ENCODE data around the gene IGFBP4.
A peak's percentile ranks its signal among the peaks of the same experiment; 100 is the strongest.
"Not testable (repeated sequence)": the region's sequence is repeated elsewhere in the genome, so short reads cannot be mapped to it uniquely, and the experiment has no call there.

The IGFBP4 gene

DNA sequence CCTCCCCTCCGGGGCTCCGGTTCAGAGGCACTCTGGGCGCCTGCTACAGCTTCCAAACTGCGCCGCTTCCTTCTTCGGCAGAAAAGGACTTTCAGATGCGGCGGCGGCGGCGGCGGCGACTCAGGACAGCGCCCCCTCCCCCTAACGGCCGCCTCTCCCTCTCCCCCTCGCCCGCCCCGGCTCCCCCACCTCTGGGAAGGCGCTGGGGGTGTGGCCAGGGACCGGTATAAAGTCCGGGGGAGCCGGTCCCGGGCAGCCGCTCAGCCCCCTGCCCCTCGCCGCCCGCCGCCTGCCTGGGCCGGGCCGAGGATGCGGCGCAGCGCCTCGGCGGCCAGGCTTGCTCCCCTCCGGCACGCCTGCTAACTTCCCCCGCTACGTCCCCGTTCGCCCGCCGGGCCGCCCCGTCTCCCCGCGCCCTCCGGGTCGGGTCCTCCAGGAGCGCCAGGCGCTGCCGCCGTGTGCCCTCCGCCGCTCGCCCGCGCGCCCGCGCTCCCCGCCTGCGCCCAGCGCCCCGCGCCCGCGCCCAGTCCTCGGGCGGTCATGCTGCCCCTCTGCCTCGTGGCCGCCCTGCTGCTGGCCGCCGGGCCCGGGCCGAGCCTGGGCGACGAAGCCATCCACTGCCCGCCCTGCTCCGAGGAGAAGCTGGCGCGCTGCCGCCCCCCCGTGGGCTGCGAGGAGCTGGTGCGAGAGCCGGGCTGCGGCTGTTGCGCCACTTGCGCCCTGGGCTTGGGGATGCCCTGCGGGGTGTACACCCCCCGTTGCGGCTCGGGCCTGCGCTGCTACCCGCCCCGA, at the start of gene IGFBP4:
Gene IGFBP4 (plus strand): TSS at position 255 of the 792 bp plus-strand sequence. CDS start 286 bp downstream, at position 541.
- DNase-seq = peak; percentile 32 to 52 (median 38)

DNA sequence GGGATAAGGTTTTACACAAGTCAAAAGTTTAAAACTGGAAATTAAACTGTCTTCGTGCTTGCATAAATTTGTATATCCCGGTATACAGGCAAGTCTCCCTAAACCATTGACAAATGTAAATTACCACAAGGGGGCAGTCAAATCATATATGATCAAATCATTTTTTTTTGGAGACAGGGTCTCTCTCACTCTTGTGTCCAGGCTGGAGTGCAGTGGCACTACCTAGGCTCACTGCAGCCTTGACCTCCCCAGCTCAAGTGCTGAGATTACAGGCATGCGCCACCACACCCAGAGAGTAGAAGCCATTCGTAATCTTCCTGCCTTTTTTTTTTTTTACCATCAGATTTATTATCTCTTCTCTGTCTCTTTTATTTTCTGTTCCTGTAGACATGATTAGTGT, 44.1 kb upstream of the IGFBP4 start:
- no peak for DNase-seq

DNA sequence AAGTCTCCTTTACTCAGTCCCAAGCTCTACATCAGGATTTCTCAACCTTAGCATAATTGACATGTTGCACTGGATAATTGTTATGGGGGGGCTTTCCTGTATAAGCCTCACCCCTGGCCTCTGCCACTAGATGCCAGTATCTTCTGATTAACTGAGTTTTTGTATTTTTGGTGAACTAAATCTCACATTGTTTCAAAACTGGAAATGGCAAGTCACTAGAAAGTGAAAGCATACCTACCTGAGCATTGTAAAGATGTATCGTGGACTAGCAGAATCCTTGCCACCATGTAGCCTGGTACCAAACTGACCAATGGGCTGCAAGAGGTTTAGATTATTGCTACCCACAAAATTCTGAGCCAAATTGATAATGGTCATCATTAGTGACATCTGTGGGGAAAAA, 40.6 kb upstream of the IGFBP4 start:
- no peak for DNase-seq

DNA sequence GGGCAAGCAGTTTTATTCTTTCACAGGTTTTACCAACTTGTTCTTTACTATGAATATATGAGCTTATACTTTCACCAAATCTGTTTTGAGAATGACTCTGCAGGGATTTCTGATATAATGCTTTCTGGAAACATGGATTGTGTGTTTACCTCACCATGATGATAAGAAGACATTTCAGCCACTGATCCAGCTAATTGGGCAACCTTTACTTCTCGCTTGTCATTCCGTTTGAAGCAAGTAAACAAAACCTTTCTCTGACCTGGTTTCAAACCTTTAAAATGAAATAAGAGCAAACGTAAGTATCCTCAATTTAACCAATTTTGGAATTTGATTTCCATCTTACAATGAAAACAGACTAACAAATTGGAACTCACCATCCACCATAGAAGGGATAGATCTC, 39.2 kb upstream of the IGFBP4 start:
- no peak for DNase-seq

DNA sequence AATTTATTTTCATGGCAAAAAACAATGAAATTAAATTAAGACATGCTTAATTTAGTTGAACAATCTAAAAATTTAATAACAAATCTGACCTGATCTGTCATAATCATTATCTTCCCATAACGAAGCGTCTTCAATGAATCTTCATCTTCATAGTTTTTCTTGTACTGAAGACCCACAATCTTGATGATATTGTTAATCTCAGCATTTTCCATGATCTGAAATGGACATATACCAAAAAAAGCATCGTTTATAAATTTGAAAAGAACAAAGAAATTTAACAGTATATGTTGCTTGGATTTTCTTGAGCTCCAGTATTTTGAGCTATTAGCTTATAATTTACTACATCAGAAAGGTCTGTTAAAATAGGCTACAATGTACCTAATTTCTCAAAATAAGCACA, 35.8 kb upstream of the IGFBP4 start:
- no peak for DNase-seq

DNA sequence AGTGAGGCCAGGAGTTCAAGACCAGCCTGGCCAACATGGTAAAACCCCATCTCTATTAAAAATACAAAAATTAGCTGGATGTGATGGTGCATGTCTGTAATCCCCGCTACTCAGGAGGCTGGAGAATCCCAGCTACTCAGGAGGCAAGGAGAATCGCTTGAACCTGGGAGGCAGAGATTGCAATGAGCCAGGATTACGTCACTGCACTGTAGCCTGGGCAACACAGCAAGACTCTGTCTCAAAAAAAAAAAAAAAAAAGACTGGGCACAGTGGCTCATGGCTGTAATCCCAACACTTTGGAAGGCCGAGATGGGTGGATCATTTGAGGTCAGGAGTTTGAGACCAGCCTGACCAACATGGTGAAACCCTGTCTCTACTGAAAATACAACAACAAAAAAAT, 33.7 kb upstream of the IGFBP4 start:
- DNase-seq = not testable (repeated sequence)

DNA sequence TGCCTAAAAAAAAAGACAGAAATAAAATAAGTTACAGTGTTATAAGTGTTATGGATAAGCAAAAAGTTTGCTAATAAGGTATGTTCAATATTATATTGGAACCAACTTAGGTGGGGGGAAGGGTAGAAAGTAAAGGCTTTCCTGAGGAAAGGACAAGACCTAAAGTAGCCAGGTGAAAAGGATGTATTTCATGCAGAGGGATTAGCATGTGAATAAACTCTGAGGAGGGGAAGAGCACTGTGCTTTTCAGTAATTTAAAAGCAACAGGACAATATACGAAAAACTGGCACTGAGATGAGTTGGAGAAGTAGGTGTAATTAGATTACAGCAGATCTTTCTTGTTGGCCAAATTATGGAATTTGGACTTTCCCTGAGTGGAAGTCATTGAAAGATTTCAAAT, 33.2 kb upstream of the IGFBP4 start:
- DNase-seq = no peak

DNA sequence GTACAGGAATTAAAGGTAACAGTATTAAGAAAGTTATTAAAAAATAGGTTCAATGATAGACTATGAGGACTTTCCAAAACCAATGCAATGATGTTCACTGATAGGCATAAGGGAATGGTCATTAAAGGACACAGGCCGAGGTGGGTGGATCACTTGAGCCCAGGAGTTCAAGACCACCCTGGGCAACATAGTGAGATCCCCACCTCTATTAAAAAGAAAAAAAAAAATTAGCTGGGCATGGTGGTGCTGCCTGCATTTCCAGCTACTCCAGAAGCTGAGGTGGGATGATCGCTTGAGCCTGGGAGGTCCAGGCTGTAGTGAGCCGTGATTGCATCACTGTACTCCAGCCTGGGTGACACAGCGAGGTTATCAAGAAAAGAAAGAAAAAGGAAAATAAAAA, 31.4 kb upstream of the IGFBP4 start:
- DNase-seq = no peak

DNA sequence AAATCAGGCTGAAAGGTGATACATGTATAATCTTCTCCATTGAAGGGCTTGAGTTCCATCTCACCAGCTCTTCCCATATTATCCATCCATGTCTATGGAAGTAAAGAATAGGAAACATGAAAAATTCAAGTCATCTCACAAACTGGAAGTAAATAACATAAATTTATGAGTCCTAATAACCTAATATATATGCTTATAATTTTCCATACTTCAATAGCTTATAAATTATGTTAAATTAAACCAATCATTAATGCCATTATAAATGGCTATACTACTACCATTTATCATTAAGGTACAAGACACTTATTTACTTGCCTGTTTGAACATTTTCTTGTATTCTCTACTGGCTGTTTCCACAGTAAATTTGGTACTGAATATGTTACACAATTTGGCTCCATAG, 30.4 kb upstream of the IGFBP4 start:
- no peak for DNase-seq

DNA sequence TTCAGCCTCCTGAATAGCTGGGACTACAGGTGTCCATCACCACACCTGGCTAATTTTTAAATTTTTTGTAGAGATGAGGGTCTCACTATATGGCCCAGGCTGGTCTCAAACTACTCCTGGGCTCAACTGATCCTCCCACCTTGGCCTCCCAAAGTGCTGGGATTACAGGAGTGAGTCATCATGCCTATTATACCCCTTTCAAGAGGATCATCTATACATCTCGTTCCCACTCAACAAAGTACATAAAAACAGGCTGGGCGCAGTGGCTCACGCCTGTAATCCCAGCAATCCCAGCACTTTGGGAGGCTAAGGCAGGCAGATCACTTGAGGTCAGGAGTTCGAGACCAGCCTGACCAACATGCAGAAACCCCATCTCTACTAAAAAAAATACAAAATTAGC, 28.9 kb upstream of the IGFBP4 start:
- not testable (repeated sequence) for DNase-seq

DNA sequence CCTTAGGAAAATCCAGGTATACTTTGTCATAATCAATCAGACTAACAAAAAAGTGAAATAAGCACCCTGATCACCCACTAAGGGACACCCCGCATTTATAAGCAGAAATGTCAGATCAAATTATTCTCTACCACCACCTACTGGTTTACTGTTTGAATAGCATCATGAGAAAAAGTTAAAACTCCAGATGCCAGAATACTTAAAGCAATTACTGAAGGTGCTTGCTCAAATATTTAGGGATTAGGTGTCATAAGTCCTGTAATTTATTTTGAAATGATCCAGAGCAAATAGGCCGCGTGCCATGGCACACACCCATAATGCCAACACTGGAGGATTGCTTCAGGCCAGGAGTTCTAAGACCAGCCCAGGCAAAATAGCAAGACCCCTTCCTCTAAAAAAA, 27.9 kb upstream of the IGFBP4 start:
- no peak for DNase-seq

DNA sequence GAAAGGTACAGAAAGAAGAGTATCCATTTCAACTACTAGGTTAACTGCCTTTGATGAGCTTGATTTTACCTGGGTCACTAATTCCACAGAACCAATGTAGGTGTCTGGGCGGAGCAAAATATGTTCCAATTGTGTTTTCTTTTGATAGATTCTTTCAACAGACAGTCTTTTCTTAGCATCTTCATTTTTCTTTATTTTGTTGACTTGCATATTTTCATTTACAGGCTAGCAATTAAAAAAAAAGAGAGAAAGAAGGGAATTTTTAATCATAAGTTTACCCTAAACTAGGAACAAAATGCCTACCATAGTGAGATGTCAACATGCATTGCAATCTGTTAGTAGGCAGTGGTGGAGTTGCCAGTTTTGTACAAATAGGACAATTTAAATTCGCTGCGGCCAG, 26.6 kb upstream of the IGFBP4 start:
- no peak for DNase-seq

DNA sequence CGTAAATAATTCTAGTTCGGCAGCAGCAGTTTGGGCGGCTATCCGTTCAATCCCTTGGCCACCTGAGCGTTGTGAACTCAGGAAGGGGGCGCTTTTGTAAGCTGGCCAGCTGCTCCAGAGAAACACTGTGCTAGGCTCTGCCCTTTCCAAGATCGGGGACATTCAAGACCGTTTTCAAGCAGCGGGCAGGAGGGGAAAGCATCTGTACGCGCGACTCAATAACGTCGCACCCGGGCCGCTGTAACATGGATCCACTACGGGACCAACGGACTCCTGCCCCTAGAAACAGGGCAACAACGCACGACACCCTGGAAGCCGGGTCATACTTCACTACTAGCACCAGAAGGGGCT, 26.0 kb upstream of the IGFBP4 start:
- DNase-seq = no peak

DNA sequence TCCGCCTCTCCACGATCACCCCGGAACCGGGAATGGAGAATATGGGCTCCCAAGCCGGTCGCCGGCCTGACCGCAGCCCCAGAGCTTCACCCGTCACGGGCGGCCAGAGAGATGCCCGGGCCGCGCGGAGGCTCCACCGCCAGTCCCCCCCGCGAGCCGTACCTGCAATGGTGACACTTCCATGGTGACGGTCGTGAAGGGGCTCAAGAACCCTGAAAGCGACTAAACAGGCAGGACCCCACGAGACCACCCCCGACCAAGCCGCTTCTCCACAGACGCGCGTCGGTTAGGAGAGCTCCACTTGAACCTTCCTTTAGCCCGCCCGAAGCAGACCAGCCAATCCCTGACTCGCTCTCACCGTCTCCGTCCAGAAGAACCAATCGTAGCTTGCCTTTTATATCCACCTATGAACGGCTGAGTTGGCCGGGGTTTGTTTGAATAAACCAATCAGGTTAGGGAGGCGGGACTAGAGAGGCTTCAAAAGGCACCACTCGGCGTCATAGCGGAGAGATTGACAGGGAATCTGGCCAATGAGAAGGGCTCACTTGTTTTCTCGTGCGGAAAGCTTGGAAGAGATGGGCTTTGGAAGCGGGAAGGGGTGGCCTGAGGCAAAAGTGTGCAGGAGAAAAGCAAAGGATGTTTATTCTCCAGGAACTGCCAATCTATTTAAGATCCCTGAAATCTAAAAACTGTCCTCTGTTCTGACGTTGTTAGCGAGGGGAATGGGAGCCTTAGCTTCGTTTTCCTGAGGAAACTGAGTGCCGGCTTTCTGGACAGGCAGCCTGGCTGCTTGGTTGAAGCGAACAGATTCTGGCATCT, 25.4 kb upstream of the IGFBP4 start, which contains the start of gene TOP2A:
Gene TOP2A (minus strand): TSS at position 288 of the 819 bp plus-strand sequence. CDS start 105 bp downstream, at position 183.
- peak; percentile 81 to 89 (median 82) for DNase-seq

DNA sequence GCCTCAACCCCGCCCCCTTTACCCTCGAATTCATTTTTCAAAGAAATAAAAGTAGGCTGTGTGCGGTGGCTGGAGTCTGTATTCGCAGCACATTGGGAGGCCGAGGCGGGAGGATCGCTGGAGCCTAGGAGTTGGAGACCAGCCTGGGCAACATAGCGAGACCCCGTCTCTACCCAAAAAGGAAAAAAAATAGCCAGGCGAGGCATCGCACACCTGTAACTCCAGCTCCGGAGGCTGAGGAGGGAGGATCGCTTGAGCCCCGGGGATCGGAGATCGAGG, 24.9 kb upstream of the IGFBP4 start:
- DNase-seq = no peak

DNA sequence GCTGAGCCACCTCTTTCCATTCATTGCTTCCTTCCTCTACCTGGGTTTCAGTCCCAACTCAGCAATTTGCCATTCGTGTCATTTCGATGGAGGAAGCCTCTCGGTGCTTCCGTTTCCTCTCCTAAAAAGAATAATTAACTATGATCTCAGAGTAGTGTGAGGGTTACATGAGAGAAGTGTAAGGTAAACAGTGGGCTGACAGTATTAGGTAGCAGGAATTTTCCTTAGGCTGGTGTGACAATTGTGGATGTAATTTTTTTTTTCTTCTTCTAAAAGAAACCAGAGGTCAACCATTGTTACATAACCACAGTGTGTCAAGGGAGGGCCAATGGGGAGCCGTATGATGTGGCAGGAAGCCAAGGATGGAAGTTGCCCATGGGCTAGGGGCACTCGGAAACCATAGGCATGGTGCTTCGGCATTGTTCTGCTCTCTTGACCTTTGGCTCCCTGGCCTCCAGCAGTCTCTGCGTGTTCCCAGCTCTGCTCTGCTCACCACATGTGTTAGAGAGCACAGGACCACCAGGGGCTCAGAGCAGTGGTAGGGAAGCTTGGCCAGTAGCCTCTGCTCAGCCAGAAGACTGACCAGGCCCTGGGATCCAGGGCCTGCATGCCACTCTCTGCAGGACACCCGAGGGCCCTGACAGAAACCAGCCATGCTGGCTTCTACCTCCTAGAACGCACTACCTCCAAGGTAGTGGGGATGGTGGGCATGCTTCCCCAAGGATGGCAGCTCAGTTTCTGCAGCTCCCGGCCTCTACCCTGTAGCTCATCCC, 23.5 kb upstream of the IGFBP4 start:
- DNase-seq = no peak

DNA sequence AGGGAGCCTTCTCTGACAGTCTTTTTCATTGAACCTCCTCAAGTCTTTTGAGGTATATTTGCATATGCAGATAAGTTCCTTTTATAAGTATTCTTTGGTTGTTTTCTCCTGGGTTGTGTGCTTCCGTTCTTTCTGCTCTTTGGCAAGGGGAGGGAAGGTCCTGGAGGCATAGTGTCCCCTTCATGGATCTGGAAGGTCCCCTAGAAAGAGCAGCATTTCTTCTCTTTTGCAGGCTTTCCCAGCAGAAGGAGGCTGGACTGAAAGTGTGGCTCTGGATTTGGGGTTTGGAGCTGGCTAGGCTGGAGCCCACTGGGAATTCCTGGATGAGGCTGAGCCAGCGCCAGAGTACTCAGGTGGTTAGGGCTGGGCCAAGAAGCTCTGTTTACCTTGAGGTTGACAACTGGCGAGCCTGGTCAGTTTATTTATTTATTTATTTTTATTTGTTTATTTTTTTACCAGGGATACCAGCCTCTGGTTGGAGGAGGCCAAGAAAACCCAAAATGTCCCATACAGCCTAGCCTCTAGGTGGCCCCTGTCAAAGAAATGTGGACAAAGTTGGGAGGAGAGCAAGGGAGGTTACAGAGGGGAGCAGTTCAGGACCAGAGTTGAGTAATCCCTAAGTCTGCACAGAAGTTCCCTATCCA, 20.1 kb upstream of the IGFBP4 start:
- DNase-seq = no peak

DNA sequence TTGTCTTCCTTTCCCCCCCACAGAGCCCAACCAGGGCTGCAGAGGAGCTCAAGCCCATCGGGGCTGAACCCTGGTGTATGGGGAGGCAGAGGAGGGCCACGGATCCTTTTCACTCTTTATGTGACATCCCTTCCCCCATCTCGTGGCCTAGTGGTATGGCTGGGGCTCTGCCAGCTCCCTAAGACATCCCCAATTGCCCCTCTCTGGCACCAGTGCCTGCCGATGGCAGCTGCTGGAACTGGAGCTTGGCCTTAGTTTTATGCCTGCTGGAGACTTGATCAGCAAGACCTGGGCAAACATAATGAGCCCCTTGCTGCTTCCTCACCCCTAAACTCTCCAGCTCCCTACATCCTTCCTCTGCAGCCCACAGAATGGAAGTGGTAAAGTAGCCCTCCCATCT, 17.5 kb upstream of the IGFBP4 start:
- DNase-seq = no peak

DNA sequence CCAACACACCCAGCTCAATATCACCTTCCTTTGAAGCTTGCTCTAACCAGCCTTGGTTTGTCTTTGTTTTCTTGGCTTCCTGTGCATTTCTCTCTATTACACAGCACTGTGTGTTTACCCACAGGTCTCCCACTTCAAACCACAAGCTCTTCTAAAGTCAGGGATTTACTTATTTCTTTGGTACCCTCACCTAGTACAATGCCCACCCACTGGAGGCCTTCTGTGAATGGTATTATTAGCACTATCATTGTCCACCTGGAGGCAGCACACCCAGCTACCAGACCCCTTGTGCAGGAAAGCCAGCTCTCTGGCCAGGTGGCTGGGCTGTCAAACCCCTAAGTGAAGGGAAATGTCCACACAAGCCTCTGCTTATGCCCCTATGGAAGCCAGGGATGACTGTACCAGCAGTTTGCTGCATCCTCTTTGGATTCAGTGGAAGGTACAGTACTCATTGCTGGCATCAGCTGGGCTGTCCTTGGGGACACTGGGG, 16.2 kb upstream of the IGFBP4 start:
- DNase-seq = no peak

DNA sequence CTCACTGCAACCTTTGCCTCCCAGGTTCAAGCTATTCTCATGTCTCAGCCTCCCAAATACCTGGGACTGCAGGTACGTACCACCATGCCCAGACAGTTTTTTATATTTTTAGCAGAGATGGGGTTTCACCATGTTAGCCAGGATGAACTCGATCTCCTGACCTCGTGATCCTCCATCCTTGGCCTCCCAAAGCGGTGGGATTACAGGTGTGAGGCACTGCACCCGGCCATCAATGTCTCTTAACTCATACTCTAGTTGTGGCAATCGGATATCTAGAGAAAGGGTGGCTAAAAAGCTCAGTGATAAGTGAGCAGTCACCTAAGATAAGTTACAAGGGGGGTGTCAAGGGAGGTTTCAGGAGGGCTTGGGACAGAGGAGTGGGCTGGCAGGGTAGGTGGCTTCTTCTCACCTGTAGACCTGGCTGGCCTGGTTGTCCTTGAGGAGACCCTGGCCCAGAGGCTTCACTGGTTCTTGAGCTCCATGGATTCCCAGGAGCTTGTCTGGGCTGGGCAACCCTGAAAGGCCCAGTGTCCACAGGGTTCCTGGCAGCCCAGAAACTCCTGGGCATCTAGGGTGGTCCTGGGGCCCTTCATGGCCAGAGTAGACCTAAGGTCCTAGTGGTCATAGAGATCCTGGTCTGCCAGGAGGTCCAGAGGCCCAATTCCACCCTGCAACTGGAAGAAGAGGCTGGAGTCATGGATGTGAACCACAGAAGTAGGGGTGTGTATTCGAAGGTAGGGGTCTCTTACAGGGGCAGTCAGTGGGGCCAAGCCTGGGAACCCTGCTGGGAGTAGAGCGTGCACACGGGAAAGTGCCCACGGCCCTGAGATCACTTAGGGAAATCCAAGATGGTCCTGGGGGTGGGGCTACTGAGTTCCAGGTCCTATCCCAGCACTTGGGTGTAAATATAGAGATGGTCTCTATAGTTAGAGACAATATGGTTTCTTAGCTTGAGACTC, 12.7 kb upstream of the IGFBP4 start:
- no peak for DNase-seq

DNA sequence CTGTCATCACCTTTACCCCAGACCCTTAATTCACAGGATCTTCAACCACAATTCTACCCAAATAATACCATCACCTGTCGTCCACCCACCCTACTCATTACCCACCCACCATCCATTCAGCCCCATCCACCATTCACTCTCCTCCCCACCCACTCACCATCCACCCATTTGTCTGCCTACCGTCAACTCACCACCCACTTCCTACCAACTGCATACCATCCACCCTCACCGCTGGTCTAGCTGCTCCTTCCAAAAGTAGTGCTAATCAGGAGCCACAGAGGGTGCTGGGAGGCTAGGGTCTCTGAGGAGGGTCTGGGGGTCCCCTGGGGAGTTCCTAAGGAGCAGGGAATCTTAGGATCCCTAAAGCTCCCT, 12.0 kb upstream of the IGFBP4 start:
- DNase-seq = no peak
